ENCODE measurements around the gene GRAMD2B.

DNA sequence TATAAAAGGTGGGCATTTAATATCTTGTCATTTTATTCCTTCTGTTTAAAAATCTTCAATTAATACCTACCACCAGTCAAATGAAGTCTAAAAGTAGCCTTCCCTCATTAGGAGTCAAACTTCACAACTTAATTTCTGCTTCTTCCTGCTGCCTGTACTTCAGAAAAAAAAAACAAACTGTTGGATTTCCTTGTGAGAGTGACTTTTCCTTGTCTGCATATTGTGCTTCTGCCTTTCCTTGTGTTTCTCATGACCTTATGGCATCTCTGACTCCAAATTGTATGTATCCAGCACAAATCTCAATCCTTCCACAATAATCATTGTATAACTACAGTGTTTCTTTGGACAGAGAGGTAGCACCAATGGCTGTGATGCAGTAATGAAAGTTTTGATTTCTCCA is 32.1 kb downstream of the GRAMD2B start:
- TF ChIP-seq, protein P1, sequence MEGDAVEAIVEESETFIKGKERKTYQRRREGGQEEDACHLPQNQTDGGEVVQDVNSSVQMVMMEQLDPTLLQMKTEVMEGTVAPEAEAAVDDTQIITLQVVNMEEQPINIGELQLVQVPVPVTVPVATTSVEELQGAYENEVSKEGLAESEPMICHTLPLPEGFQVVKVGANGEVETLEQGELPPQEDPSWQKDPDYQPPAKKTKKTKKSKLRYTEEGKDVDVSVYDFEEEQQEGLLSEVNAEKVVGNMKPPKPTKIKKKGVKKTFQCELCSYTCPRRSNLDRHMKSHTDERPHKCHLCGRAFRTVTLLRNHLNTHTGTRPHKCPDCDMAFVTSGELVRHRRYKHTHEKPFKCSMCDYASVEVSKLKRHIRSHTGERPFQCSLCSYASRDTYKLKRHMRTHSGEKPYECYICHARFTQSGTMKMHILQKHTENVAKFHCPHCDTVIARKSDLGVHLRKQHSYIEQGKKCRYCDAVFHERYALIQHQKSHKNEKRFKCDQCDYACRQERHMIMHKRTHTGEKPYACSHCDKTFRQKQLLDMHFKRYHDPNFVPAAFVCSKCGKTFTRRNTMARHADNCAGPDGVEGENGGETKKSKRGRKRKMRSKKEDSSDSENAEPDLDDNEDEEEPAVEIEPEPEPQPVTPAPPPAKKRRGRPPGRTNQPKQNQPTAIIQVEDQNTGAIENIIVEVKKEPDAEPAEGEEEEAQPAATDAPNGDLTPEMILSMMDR (conservative IDR thresholded peaks at IDR 0.05 in 1 of 2, IDR thresholded peaks at IDR 0.05 in 1 of 2; ENCODE audit: extremely low read depth in 1 of 2, insufficient read depth in 1 of 2, low read depth in 1 of 2, low read length in 2 of 2), result no peak
- TF ChIP-seq EZH2 (IDR thresholded peaks at IDR 0.05; ENCODE audit: borderline replicate concordance, low read length), result no peak

All from mammary epithelial cell (primary cell).